IMR-90 (cell line): ENCODE results near the gene ANO1. TPM values are rescaled to one million over a fixed set of nuclear protein-coding genes. Genes with fewer than 3 reads are reported as not detected.
A peak's percentile ranks its signal among the peaks of the same experiment; 100 is the strongest.

Source experiments
- ATAC-seq: fragments of 200-7000 bp; cut with Tn5 transposase; 2 replicates; pipeline ENCODE4 v1.9.1; 2020; ENCODE audit warnings: low read depth, mild to moderate bottlenecking, moderate library complexity
- BruUV-seq: library from RNA; stranded (reverse); fragments of 400-500 nt; replicated peaks from 2 replicates; lab custom pipeline; 2021; lab: Mats Ljungman, UMichigan
- CTCF ChIA-PET: fragments of 300-600 bp; formaldehyde crosslinking; extraction: SDS; loops from one replicate; lab custom pipeline; 2021; ENCODE audit warnings: antibody characterized with exemption; lab: Yijun Ruan, JAX
- POLR2A ChIA-PET: fragments of 300-600 bp; sonication (Branson Sonifier 250); formaldehyde crosslinking; loops from one replicate; lab custom pipeline; 2022; ENCODE audit warnings: antibody characterized with exemption; ENCODE audit not compliant: unreplicated experiment; lab: Charles Lee
- DNase-seq: peaks from one replicate; pipeline ENCODE4 v3.0.0; 2013
- H2AFZ ChIP-seq: replicated peaks from 2 replicates; pipeline ENCODE3; 2013; ENCODE audit warnings: low read length, mild to moderate bottlenecking; ENCODE audit not compliant: poor library complexity
- H2AK5ac ChIP-seq: 2 replicates; pipeline ENCODE4 v1.6.1; 2013; ENCODE audit warnings: low read depth, low read length, inconsistent platforms
- H2AK9ac ChIP-seq: replicated peaks from 2 replicates; pipeline ENCODE3; 2013; ENCODE audit warnings: mild to moderate bottlenecking, low read depth, low read length, moderate library complexity; ENCODE audit not compliant: poor library complexity
- H2BK120ac ChIP-seq: 2 replicates; pipeline ENCODE4 v1.6.1; 2013; ENCODE audit warnings: low read depth, low read length, inconsistent platforms
- H2BK15ac ChIP-seq: 3 replicates; pipeline ENCODE4 v1.6.1; 2013; ENCODE audit warnings: low read depth, low read length, inconsistent platforms
- H2BK20ac ChIP-seq: 2 replicates; pipeline ENCODE4 v1.6.1; 2013; ENCODE audit warnings: low read depth, mild to moderate bottlenecking, inconsistent platforms, low read length, moderate library complexity
- H2BK5ac ChIP-seq: 2 replicates; pipeline ENCODE4 v1.6.1; 2013; ENCODE audit warnings: mild to moderate bottlenecking, low read depth, low read length, inconsistent platforms; ENCODE audit not compliant: poor library complexity, severe bottlenecking
- H3K14ac ChIP-seq: replicated peaks from 2 replicates; pipeline ENCODE4 v1.6.1; 2013; ENCODE audit warnings: low read depth, low read length, inconsistent platforms
- H3K18ac ChIP-seq: 2 replicates; pipeline ENCODE4 v1.6.1; 2013; ENCODE audit warnings: low read depth, low read length, control low read depth
- H3K23ac ChIP-seq: 2 replicates; pipeline ENCODE4 v1.6.1; 2013; ENCODE audit warnings: low read depth, low read length, inconsistent platforms
- H3K27ac ChIP-seq: 2 replicates; pipeline ENCODE4 v1.5.1; 2013; ENCODE audit warnings: mild to moderate bottlenecking, control low read depth, low read length; ENCODE audit not compliant: insufficient read depth
- H3K27me3 ChIP-seq: 2 replicates; pipeline ENCODE4 v1.6.1; 2013; ENCODE audit warnings: low read length; ENCODE audit not compliant: control insufficient read depth, insufficient read depth
- H3K36me3 ChIP-seq: 2 replicates; pipeline ENCODE4 v1.6.1; 2013; ENCODE audit warnings: low read length, mixed read lengths; ENCODE audit not compliant: control insufficient read depth, insufficient read depth
- H3K4ac ChIP-seq: 2 replicates; pipeline ENCODE4 v1.6.1; 2013; ENCODE audit warnings: low read depth, low read length, inconsistent platforms
- H3K4me1 ChIP-seq: 2 replicates; pipeline ENCODE4 v1.6.1; 2013; ENCODE audit warnings: low read length, mixed read lengths; ENCODE audit not compliant: control insufficient read depth, insufficient read depth
- H3K4me2 ChIP-seq: 2 replicates; pipeline ENCODE4 v1.6.1; 2013; ENCODE audit warnings: low read depth, mild to moderate bottlenecking, control low read depth, low read length, moderate library complexity
- H3K4me3 ChIP-seq: 2 replicates; pipeline ENCODE4 v1.5.1; 2013; ENCODE audit warnings: low read depth, mild to moderate bottlenecking, control low read depth, low read length, moderate library complexity; ENCODE audit not compliant: insufficient read depth
- H3K56ac ChIP-seq: 2 replicates; pipeline ENCODE4 v1.6.1; 2013; ENCODE audit warnings: low read length, inconsistent platforms; ENCODE audit not compliant: insufficient read depth; ENCODE audit errors: extremely low read depth
- H3K79me1 ChIP-seq, 2 experiments: 2 replicates each; pipeline ENCODE4 v1.6.1; 2013; ENCODE audit warnings: low read length in 2 of 2, inconsistent platforms in 1 of 2, low read depth in 1 of 2
- H3K9ac ChIP-seq: 2 replicates; pipeline ENCODE4 v1.6.1; 2013; ENCODE audit warnings: low read depth, low read length, control low read depth
- H3K9me1 ChIP-seq: 2 replicates; pipeline ENCODE4 v1.6.1; 2013; ENCODE audit warnings: low read length, inconsistent platforms; ENCODE audit not compliant: insufficient read depth
- H3K9me3 ChIP-seq: 2 replicates; pipeline ENCODE4 v1.6.1; 2013; ENCODE audit warnings: low read length; ENCODE audit not compliant: control insufficient read depth, insufficient read depth
- H4K20me1 ChIP-seq: 2 replicates; pipeline ENCODE4 v1.6.1; 2013; ENCODE audit warnings: low read length, inconsistent platforms; ENCODE audit not compliant: insufficient read depth
- H4K5ac ChIP-seq: 2 replicates; pipeline ENCODE4 v1.6.1; 2013; ENCODE audit warnings: mild to moderate bottlenecking, low read depth, low read length, control low read depth
- H4K8ac ChIP-seq, 2 experiments: 2 replicates each; pipeline ENCODE4 v1.6.1; 2013; ENCODE audit warnings: low read depth in 2 of 2, low read length in 2 of 2, control low read depth in 1 of 2, inconsistent platforms in 1 of 2
- H4K91ac ChIP-seq: 2 replicates; pipeline ENCODE4 v1.6.1; 2013; ENCODE audit warnings: low read depth, low read length, inconsistent platforms; ENCODE audit not compliant: insufficient read depth
- CEBPB ChIP-seq: IDR thresholded peaks from 2 replicates; pipeline ENCODE4 v1.6.1; 2012; ENCODE audit warnings: low read depth, low read length, improper control_type of control experiment
- CHD1 ChIP-seq: IDR thresholded peaks from 2 replicates; pipeline ENCODE4 v1.6.1; 2012; ENCODE audit warnings: low read depth, low read length, improper control_type of control experiment
- CTCF ChIP-seq: conservative IDR thresholded peaks from 2 replicates; pipeline ENCODE4 v1.5.1; 2012; ENCODE audit warnings: mild to moderate bottlenecking, low read depth, low read length, improper control_type of control experiment
- WGBS, 2 experiments: methylation state at CpG; one replicate each; pipeline versions ENCODE4 v1.1.5 to v1.1.7; 2013; ENCODE audit warnings: missing lambda C conversion rate in 2 of 2; ENCODE audit not compliant: insufficient read length in 1 of 2; ENCODE audit errors: extremely low coverage in 2 of 2; 5-methylcytosine and 5-hydroxymethylcytosine counted together
- dilution Hi-C: fragments of 300-500 bp; cut with HindIII; formaldehyde crosslinking; loops from one replicate; pipeline ENCODE4 v1.14.3; 2018; ENCODE audit warnings: low sequenced_read_pairs; ENCODE audit not compliant: unreplicated experiment
- in situ Hi-C: fragments of 300-500 bp; cut with MboI; formaldehyde crosslinking; loops from 3 replicates; pipeline ENCODE4 v1.14.3; 2019; ENCODE audit warnings: low sequenced_read_pairs, inconsistent platforms, mixed read lengths
- intact Hi-C: fragments of 100-400 bp; cut with micrococcal nuclease; formaldehyde crosslinking; loops from 2 replicates; pipeline ENCODE4 v1.10.0; 2022
- polyA plus RNA-seq, 3 experiments: library from polyadenylated mRNA; depleted of rRNA; stranded (reverse); fragments of >200 nt; gene quantifications; 2 replicates each; pipeline ENCODE4 v1.2.3, GENCODE V29; 2012; ENCODE audit warnings: low replicate concordance in 1 of 3
- total RNA-seq: library from RNA; depleted of rRNA; stranded (reverse); fragments of >200 nt; gene quantifications from 2 replicates; pipeline ENCODE4 v1.2.3, GENCODE V29; 2012

Gene ANO1
- total and polyA plus RNA-seq, 2 of the 4 experiments (the other 2 are of a cell fraction): 4.1 to 10.7 TPM

GRCh38 chr11:70048279-70049024, 29.7 kb upstream of the ANO1 start:
- Histone ChIP-seq H4K20me1 (no peaks in the 10 kb centered on the region; the same call in 1 of the 2 replicates), H3K9me1 (no peaks in the 10 kb centered on the region), H3K36me3 (no peaks in the 10 kb centered on the region), H3K4me1 (peaks cover 2% of the 10 kb centered on the region; the same call in 1 of the 2 replicates), H3K56ac (no peak overlapping the region), H3K4me2 (no peak overlapping the region), H3K4ac (no peak overlapping the region), H3K9ac (no peak overlapping the region), H3K18ac (no peak overlapping the region; the same call in 1 of the 2 replicates), H2BK15ac (no peak overlapping the region), H3K27ac (no peak overlapping the region; the same call in 1 of the 2 replicates), H3K4me3 (no peak overlapping the region), H3K14ac (no peak overlapping the region; the same call in 1 of the 2 replicates), H3K27me3 (0 out of 2 replicates have a peak, but pooled peaks cover 3% of the 10 kb centered on the region), H2AFZ (no peak overlapping the region), H4K8ac (no peak overlapping the region), H2AK5ac (peak overlapping the region; percentile 21; the same call in 1 of the 2 replicates), H3K79me1 (no peaks in the 10 kb centered on the region; a peak in 1 of 4 replicates), H2BK120ac (no peak overlapping the region), H4K5ac (no peak overlapping the region), H2AK9ac (no peak overlapping the region), H3K23ac (no peak overlapping the region), H4K91ac (no peak overlapping the region), H2BK5ac (no peak overlapping the region), H3K9me3 (no peaks in the 10 kb centered on the region), H2BK20ac (no peak overlapping the region)
- no peak for DNase-seq
- no peak for ATAC-seq
- TF ChIP-seq CEBPB (no peak), CHD1 (no peak), CTCF (peak; percentile 28; the same call in 1 of the 2 replicates)
- WGBS, 2 experiments: 51% methylated on average over 2 of the region's 12 CpGs; no CpG with 5 or more reads in 1 of the 2 experiments
- BruUV-seq: no TSS peak
- CTCF ChIA-PET: no interaction called here
- in situ Hi-C loops (no loop called here), dilution Hi-C loops (no loop called here), intact Hi-C loops (no loop called here)
- POLR2A ChIA-PET: no interaction called here
